H9 (cell line): ENCODE results near the gene PLCB1. TPM values are rescaled to one million over a fixed set of nuclear protein-coding genes. Genes with fewer than 3 reads are reported as not detected.
"Not testable (repeated sequence)": the region's sequence is repeated elsewhere in the genome, so short reads cannot be mapped to it uniquely, and the experiment has no call there.

Experiments
- DNase-seq: peaks from one replicate; pipeline ENCODE4 v3.0.0-alpha.2; 2017
- H2AFZ ChIP-seq: one replicate; pipeline ENCODE4 v1.6.1; 2013; ENCODE audit warnings: mild to moderate bottlenecking, low read length, control low read depth, moderate library complexity
- H2AK5ac ChIP-seq: 2 replicates; pipeline ENCODE4 v1.6.1; 2013; ENCODE audit warnings: low read length, control low read depth, mixed read lengths; ENCODE audit not compliant: insufficient read length
- H2BK120ac ChIP-seq: one replicate; pipeline ENCODE4 v1.6.1; 2013; ENCODE audit warnings: low read depth, mild to moderate bottlenecking, low read length, control low read depth, inconsistent platforms; ENCODE audit not compliant: poor library complexity, severe bottlenecking
- H2BK12ac ChIP-seq: 2 replicates; pipeline ENCODE4 v1.6.1; 2013; ENCODE audit warnings: low read length, control low read depth, mixed read lengths, low read depth; ENCODE audit not compliant: insufficient read length
- H2BK15ac ChIP-seq: 2 replicates; pipeline ENCODE4 v1.6.1; 2013; ENCODE audit warnings: low read depth, low read length, control low read depth
- H2BK20ac ChIP-seq: one replicate; pipeline ENCODE4 v1.6.1; 2013; ENCODE audit warnings: low read depth, mild to moderate bottlenecking, low read length, control low read depth, inconsistent platforms; ENCODE audit not compliant: poor library complexity, severe bottlenecking
- H2BK5ac ChIP-seq: 2 replicates; pipeline ENCODE4 v1.6.1; 2013; ENCODE audit warnings: low read length, control low read depth, mixed read lengths; ENCODE audit not compliant: insufficient read length
- H3K14ac ChIP-seq: 2 replicates; pipeline ENCODE4 v1.6.1; 2013; ENCODE audit warnings: low read length, control low read depth; ENCODE audit not compliant: insufficient read depth
- H3K18ac ChIP-seq: 2 replicates; pipeline ENCODE4 v1.6.1; 2013; ENCODE audit warnings: low read depth, mild to moderate bottlenecking, mixed read lengths, low read length, control low read depth; ENCODE audit not compliant: insufficient read length
- H3K23ac ChIP-seq: 2 replicates; pipeline ENCODE4 v1.6.1; 2013; ENCODE audit warnings: low read length, control low read depth, mixed read lengths, low read depth; ENCODE audit not compliant: insufficient read length
- H3K23me2 ChIP-seq: 2 replicates; pipeline ENCODE4 v1.6.1; 2013; ENCODE audit warnings: low read depth, mild to moderate bottlenecking, mixed read lengths, low read length, control low read depth; ENCODE audit not compliant: insufficient read length, poor library complexity, severe bottlenecking
- H3K27ac ChIP-seq: 2 replicates; pipeline ENCODE4 v1.5.1; 2013; ENCODE audit warnings: low read length, control low read depth, mixed read lengths, low read depth; ENCODE audit not compliant: insufficient read length
- H3K27me3 ChIP-seq: 2 replicates; pipeline ENCODE4 v1.6.1; 2013; ENCODE audit warnings: low read length, control low read depth, inconsistent platforms; ENCODE audit not compliant: insufficient read depth
- H3K4ac ChIP-seq: 2 replicates; pipeline ENCODE4 v1.6.1; 2013; ENCODE audit warnings: low read depth, mild to moderate bottlenecking, control low read depth, inconsistent platforms, low read length, moderate library complexity
- H3K4me1 ChIP-seq: 2 replicates; pipeline ENCODE4 v1.6.1; 2013; ENCODE audit warnings: low read length, control low read depth, inconsistent platforms; ENCODE audit not compliant: insufficient read depth
- H3K4me2 ChIP-seq: 2 replicates; pipeline ENCODE4 v1.6.1; 2013; ENCODE audit warnings: low read length, control low read depth, mixed read lengths; ENCODE audit not compliant: insufficient read length, insufficient read depth
- H3K56ac ChIP-seq: 2 replicates; pipeline ENCODE4 v1.6.1; 2013; ENCODE audit warnings: low read depth, mild to moderate bottlenecking, mixed read lengths, low read length, control low read depth; ENCODE audit not compliant: insufficient read length
- H3K79me1 ChIP-seq: 2 replicates; pipeline ENCODE4 v1.6.1; 2013; ENCODE audit warnings: low read depth, mild to moderate bottlenecking, moderate library complexity, low read length, control low read depth, inconsistent platforms; ENCODE audit not compliant: insufficient read depth, poor library complexity, severe bottlenecking
- H3K79me2 ChIP-seq: 2 replicates; pipeline ENCODE4 v1.6.1; 2013; ENCODE audit warnings: low read length, control low read depth, inconsistent platforms; ENCODE audit not compliant: insufficient read depth
- H3K9ac ChIP-seq: 2 replicates; pipeline ENCODE4 v1.6.1; 2013; ENCODE audit warnings: low read length, control low read depth, mixed read lengths; ENCODE audit not compliant: insufficient read length; ENCODE audit errors: extremely low read depth
- H3K9me3 ChIP-seq: one replicate; pipeline ENCODE4 v1.6.1; 2013; ENCODE audit warnings: low read depth, low read length, inconsistent platforms; ENCODE audit not compliant: control insufficient read depth
- H3T11ph ChIP-seq: one replicate; pipeline ENCODE4 v1.6.1; 2013; ENCODE audit warnings: mild to moderate bottlenecking, low read length, control low read depth, inconsistent platforms
- H4K20me1 ChIP-seq: one replicate; pipeline ENCODE4 v1.6.1; 2013; ENCODE audit not compliant: control insufficient read depth, insufficient read length, insufficient read depth
- H4K5ac ChIP-seq: 2 replicates; pipeline ENCODE4 v1.6.1; 2013; ENCODE audit warnings: low read depth, mild to moderate bottlenecking, mixed read lengths, low read length, control low read depth; ENCODE audit not compliant: insufficient read length
- H4K8ac ChIP-seq: replicated peaks from 2 replicates; pipeline ENCODE4 v1.6.1; 2013; ENCODE audit warnings: low read length, control low read depth, mixed read lengths, low read depth; ENCODE audit not compliant: insufficient read length
- H4K91ac ChIP-seq: 2 replicates; pipeline ENCODE4 v1.6.1; 2013; ENCODE audit warnings: low read depth, mild to moderate bottlenecking, moderate library complexity, mixed read lengths, low read length, control low read depth; ENCODE audit not compliant: insufficient read length
- H3K27ac Mint-ChIP-seq, 3 experiments: 2 replicates in 2 of 3; 3 replicates in 1 of 3; pipeline ENCODE4 v1.8.0; 2020 to 2021; ENCODE audit warnings: mixed read lengths in 3 of 3, mild to moderate bottlenecking in 1 of 3, moderate library complexity in 1 of 3
- H3K27me3 Mint-ChIP-seq: 2 replicates; pipeline ENCODE4 v1.8.0; 2021; ENCODE audit warnings: low read depth, mild to moderate bottlenecking, moderate library complexity, mixed read lengths
- H3K36me3 Mint-ChIP-seq, 3 experiments: 2 replicates in 2 of 3; 3 replicates in 1 of 3; pipeline ENCODE4 v1.8.0; 2020 to 2021; ENCODE audit warnings: low read depth in 3 of 3, mixed read lengths in 3 of 3; ENCODE audit not compliant: insufficient read depth in 1 of 3
- H3K4me1 Mint-ChIP-seq, 2 experiments: 2 replicates each; pipeline ENCODE4 v1.8.0; 2020; ENCODE audit warnings: mixed read lengths in 2 of 2
- H3K4me3 Mint-ChIP-seq, 2 experiments: 2 replicates in 1 of 2; 3 replicates in 1 of 2; pipeline ENCODE4 v1.8.0; 2020 to 2021; ENCODE audit warnings: mild to moderate bottlenecking in 2 of 2, mixed read lengths in 2 of 2, moderate library complexity in 1 of 2
- H3K9me3 Mint-ChIP-seq, 2 experiments: 2 replicates in 1 of 2; 3 replicates in 1 of 2; pipeline ENCODE4 v1.8.0; 2020; ENCODE audit warnings: mild to moderate bottlenecking in 2 of 2, mixed read lengths in 2 of 2, moderate library complexity in 1 of 2
- CTCF ChIP-seq: fragments of 200-600 bp; sonication (generic); conservative IDR thresholded peaks from 3 replicates; pipeline ENCODE4 v1.8.0; 2021; ENCODE audit warnings: antibody characterized with exemption, mild to moderate bottlenecking
- WGBS: extraction: QIAGEN DNeasy Blood & Tissue Kit; methylation state at CpG from one replicate; pipeline ENCODE4 v1.1.7; 2013; ENCODE audit warnings: missing lambda C conversion rate, low lambda C conversion rate, mixed read lengths; ENCODE audit not compliant: insufficient read length; ENCODE audit errors: extremely low coverage; 5-methylcytosine and 5-hydroxymethylcytosine counted together
- total RNA-seq: library from RNA; stranded (reverse); gene quantifications from 2 replicates; pipeline ENCODE4 v1.2.1, GENCODE V29; 2021

The PLCB1 gene
- total RNA-seq, 1 experiment from 2014 or later, result 11.5 TPM

- no peak overlapping the region for H4K91ac ChIP-seq
- H3K4ac ChIP-seq, result no peak overlapping the region
- no peak overlapping the region for H3K9ac ChIP-seq
- H3K79me1 ChIP-seq, result no peaks in the 10 kb centered on the region
- H3K27ac ChIP-seq, result no peak overlapping the region
- no peak overlapping the region for H2BK20ac ChIP-seq
- no peak overlapping the region for H2AFZ ChIP-seq
- no peak overlapping the region for H2BK12ac ChIP-seq
- no peak overlapping the region for H2AK5ac ChIP-seq
- no peaks in the 10 kb centered on the region for H4K20me1 ChIP-seq
- H3K23ac ChIP-seq, result no peak overlapping the region
- Mint-ChIP-seq H3K36me3 (peaks cover 11 to 18% (median 11%) of the 10 kb centered on the region in 3 experiments), H3K4me3 (no peak overlapping the region), H3K27me3 (peaks cover 1% of the 10 kb centered on the region; the same call in 1 of the 2 replicates), H3K27ac (no peak overlapping the region), H3K9me3 (peaks cover 23 to 24% of the 10 kb centered on the region in 2 experiments), H3K4me1 (no peaks in the 10 kb centered on the region)
- no peaks in the 10 kb centered on the region for H3K23me2 ChIP-seq
- DNase-seq, result no peak
- H3K79me2 ChIP-seq, result no peaks in the 10 kb centered on the region
- H3K4me2 ChIP-seq, result no peak overlapping the region
- TF ChIP-seq CTCF, result no peak
- H3K4me1 ChIP-seq, result no peaks in the 10 kb centered on the region
- no peak overlapping the region for H3K56ac ChIP-seq
- H3T11ph ChIP-seq, result no peak overlapping the region
- H3K27me3 ChIP-seq, result no peaks in the 10 kb centered on the region
- no peak overlapping the region for H4K5ac ChIP-seq
- no peaks in the 10 kb centered on the region for H3K9me3 ChIP-seq
- no peak overlapping the region for H2BK5ac ChIP-seq
- H3K18ac ChIP-seq, result no peak overlapping the region
- H2BK15ac ChIP-seq, result no peak overlapping the region
- no peak overlapping the region for H4K8ac ChIP-seq
- no peak overlapping the region for H3K14ac ChIP-seq
- no peak overlapping the region for H2BK120ac ChIP-seq
Measured at GRCh38 chr20:8156235-8157079, 24.4 kb downstream of the PLCB1 start.

- not testable (repeated sequence) for H2BK5ac ChIP-seq, H2BK15ac ChIP-seq, H3K4me1 ChIP-seq, H3K4me3 Mint-ChIP-seq, H4K20me1 ChIP-seq, H3K14ac ChIP-seq, H3K27me3 Mint-ChIP-seq, H4K8ac ChIP-seq, H3K27me3 ChIP-seq, H2AK5ac ChIP-seq, H3K4ac ChIP-seq, H4K91ac ChIP-seq, H2BK120ac ChIP-seq, H3K9me3 ChIP-seq, H3K27ac ChIP-seq, H3K23me2 ChIP-seq, H3K79me1 ChIP-seq, H3K18ac ChIP-seq, H4K5ac ChIP-seq, H3K27ac Mint-ChIP-seq, H3K4me1 Mint-ChIP-seq, H3T11ph ChIP-seq, H3K56ac ChIP-seq, H3K4me2 ChIP-seq, H3K9ac ChIP-seq, H2BK20ac ChIP-seq, DNase-seq, H2AFZ ChIP-seq, H2BK12ac ChIP-seq, H3K23ac ChIP-seq, H3K79me2 ChIP-seq
- Mint-ChIP-seq H3K36me3 (peaks cover 11 to 18% (median 11%) of the 10 kb centered on the region in 3 experiments), H3K9me3 (peaks cover 23 to 24% of the 10 kb centered on the region in 2 experiments)
- no CpG with 5 or more reads among the region's 1 CpG for WGBS
Measured at GRCh38 chr20:8159217-8159616, 27.2 kb downstream of the PLCB1 start.
